NCI-H510A treated with DMSO at 0.1 percent for 48 hours (cell line): ENCODE data around the gene GNG13.

ENCODE experiments used
- DNase-seq: peaks from one replicate; lab custom pipeline; 2025; lab: John Stamatoyannopoulos, UW

The GNG13 gene

DNA sequence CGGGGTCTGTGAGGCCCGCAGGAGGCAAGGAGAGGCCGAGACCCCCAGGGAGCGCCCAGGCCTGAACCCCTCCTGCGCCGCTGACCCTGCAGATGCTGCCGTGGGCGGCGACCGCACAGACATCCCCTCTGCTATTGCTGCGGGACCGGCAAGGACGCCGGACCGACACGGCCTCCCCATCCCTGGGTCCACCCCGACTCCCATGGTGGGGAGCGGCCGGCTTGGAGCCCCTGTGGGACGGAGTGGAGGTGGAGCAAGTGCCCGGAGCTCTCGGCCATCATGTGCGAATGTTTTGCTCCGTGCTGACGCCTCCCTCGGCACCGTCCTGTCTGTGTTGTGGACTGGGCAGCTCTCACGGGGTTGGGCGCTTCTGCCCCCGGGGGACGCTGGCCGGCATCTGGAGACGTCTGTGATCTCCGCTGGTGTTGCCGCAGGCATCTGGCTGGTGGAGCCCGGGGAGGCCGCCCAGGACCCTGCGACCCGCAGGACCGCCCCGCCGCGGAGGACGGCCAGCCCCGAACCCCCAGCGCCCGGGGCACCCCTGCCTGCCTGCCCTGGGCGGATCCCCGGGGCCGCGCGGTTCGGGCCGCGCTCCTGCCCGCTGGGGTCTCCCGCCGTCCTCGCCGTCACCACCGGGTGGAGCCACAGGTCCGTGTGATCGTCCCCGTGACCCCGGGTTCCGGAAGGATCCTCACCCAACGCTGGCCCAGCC lies 12.8 kb upstream of the GNG13 start:
- DNase-seq: no peak

DNA sequence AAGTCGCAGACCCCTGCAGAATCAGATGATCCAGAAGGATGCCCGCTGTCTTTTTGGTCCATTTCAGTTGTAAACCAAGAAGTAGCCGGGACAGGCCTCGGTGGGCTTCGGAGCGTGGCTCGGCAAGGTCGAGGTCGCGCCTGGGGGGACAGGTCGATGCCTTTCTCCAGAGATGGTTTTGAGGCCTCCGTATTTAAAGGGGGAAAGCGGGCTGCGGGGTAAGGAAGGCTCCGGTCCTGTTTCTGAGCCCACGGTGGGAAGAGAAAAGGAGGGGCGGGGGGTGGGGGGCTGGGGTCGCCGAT lies 7.5 kb upstream of the GNG13 start:
- no peak for DNase-seq

GRCh38 chr16:807347-808084 lies 7.0 kb upstream of the GNG13 start:
- DNase-seq: peak; percentile 50

GRCh38 chr16:805474-805873 lies 4.9 kb upstream of the GNG13 start:
- no peak for DNase-seq

DNA sequence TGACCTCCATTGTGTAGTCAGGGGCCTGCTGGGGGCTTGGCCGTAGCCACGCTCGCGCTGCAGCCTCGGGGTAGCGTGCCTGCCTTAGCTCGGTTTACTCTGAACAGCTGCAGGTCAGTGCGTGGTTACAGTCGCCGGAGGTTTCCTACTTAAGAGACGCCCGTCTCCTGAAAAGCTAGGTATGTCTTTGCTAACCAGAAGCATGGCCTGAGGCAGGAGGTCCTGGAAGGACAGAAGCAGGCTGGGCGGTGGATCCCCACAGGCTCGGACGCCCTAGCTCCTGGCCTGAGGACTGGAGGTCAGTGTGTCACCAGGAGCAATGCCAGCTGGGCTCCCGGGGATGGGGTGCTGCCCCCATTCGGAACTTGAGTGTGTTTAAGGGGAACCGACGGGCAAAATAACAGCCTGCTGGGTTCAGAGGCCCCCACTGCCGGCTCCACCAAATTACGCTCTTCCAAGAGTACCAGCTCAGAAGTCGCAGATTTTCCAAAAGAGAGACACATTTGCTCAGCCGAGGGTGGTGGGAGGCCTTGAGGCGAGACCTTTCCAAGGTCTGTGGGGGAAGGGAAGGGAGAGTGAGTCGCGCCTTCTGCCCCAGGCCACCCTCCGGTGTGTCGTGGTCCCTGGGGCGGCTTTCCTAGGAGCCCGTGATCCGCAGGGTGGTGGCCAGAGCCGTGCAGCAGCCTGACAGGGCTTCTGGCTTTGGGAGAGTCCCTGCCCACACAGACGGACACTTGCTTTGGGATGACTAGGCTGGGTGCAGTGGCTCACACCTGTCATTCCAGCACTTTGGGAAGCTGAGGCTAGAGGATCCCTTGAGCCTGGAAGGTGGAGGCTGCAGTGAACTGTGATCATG lies 3.9 kb upstream of the GNG13 start:
- no peak for DNase-seq

- no peak for DNase-seq
Measured at GRCh38 chr16:803754-804080, 3.2 kb upstream of the GNG13 start.

DNA sequence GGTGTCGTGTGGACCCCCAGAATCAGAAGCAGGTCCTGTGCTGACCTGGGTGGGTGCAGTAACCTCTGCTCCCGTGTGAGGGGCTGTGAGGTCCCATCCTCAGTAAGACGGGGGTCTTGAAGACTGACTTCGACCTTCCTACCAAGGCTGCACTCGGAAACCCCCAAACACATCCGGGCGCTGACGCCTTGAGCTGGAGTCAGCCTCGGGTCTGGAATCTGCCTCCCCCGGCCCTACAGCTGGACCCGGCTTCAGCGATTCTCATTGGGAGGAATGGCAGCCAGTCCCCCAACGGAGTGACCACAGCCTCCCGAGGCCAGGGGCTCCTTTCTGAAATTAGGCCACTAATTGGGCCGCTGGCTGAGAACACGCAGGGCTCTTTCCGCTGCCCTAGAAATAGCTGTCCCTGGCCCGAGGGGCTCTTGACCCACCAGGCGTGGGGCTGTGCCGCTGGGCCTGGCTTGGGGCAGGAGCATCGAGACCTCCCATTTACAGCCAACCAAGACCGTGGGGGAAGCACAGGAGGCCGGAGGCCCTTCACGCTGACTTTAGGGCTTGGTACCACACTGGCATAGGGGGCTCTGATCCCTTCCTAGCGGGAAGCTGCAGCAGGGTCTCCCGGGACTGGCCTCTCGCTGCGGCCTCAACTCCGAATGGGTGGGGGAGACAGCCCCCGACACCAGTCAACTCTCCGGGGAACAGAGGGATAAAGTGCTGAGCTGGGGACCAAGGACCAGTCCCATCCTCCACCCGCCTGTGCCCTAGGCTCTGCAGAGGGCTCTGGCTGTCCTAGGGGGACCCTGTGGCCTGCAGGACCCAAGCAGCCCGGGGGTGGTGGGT lies 2.6 kb upstream of the GNG13 start:
- DNase-seq: no peak

GRCh38 chr16:802461-802860 lies 1.9 kb upstream of the GNG13 start:
- DNase-seq: no peak

GRCh38 chr16:801584-802363 lies 1.2 kb upstream of the GNG13 start:
- no peak for DNase-seq

- DNase-seq: no peak
Measured at GRCh38 chr16:800834-801511, 439 bp upstream of the GNG13 start.

DNA sequence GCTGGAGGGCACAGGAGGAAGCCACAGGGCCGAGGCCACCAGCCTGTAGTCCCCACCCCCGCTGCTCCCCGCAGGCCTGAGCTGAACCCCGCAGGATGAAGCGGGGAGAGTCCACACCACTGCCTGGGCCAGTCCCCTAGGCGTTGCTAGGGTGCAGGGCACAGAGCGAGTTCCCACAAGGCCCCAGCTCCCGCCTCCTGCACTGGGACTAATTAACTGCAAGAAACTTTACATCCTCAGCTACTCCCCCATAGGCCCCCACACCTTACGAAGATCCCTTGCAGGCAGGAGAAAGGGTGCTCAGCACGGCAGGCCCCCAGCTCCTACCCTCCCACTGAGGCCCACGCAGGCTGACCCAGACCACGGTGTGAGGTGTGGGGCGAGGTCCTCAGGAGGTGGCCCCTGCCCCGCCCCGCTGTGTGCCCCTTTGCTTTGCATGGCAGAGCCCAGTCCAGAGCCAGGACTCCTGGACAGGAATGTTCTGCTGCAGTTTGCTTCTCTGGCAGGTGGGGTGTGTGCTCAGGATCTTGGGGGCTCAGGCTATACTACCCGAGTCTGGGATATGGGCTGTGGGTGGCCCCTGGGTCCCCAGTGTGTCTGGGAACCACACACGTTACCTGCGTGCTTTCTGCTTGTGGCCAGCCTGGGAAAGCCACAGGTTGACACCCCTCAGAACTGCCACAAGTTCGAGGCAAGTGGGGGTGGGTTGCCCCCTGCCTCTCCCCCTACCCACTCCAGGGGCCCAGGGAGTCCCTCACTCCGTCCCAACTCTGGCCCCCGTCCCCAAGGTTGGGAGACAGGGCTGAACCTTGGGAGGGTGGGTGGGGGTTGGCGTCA lies 1.2 kb downstream of the GNG13 start:
- DNase-seq: no peak

- no peak for DNase-seq
Measured at GRCh38 chr16:798666-799065, 1.9 kb downstream of the GNG13 start.

DNA sequence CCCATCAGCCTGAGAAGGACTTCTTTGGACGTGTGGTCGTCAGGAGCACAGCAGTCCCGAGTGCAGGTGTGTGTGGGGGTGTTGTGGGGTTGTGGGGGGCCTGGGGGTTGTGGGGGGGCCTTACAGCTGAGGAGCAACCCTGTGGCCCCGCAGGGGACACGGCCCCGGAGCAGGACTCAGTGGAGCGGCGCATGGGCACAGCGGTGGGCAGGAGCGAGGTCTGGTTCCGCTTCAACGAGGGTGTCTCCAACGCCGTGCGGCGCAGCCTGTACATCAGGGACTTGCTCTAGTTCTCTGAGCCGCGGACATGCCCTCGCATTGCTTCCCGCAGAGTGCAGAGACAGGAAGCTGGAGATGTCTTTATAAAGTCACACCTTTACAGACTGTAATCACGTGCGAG lies 2.8 kb downstream of the GNG13 start:
- no peak for DNase-seq

GRCh38 chr16:797120-797420 lies 3.5 kb downstream of the GNG13 start:
- DNase-seq: no peak

DNA sequence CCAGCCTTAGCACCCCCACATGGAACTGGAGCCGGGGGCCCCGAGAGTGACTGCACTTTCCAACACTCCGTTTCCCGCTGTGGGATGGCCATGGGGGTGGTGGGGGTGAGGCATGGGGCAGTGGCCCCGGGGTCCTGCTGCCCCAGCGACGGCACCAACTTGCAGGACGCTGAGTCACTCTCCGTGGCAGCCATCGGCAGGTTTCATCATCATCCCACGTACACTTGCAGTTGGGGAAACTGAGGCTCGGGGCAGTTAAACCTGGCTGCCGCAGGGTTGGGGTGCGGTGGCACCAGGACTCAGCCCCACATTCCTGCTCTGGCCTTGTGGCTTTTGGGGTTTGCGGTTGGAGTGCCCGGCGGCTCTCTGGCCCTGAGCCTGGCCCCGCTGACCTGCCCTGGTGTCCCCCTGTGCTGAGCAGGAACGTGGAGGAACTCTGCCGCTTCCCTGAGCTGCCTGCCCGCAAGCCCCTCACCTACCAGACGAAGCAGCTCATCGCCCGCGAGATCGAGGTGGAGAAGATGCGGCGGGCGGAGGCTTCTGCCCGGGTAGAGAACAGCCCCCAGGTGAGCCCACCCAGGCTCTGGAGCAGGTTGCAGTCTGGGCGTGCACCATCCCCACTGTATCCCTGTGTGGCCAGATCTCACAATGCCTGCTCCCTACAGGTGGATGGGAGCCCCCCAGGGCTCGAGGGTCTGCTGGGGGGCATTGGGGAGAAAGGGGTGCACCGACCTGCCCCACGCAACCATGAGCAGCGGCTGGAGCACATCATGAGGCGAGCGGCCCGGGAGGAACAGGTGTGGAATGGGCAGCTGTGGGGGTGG lies 4.0 kb downstream of the GNG13 start:
- DNase-seq: no peak

DNA sequence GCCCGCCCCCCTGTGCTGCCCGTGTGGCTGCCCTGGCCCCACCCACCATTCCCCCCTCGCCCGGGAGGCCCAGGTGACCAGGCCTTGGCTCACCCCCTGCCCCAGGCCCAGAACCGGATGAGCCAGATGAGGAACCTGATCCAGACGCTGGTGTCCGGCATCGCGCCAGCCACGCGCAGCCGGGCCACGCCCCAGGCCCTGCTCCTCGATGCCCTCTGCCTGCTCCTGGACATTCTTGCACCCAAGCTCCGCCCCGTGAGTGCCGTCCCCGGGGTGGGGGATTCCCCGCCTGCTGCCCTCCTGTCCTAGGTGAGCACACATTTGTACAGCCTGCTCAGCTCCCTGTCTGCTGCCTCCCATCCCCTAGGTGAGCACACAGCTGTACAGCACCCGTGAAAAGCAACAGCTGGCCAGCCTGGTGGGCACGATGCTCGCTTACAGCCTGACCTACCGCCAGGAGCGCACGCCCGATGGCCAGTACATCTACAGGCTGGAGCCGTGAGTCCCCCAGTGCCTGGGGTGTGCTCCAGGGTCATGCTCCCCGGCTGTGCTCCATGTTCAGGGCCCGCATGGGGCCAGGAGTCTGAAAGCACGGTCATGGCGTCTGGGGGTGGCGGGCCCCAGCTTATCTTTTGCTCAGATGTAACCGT lies 4.8 kb downstream of the GNG13 start:
- DNase-seq: no peak

GRCh38 chr16:794853-795466 lies 5.6 kb downstream of the GNG13 start:
- DNase-seq: no peak

- DNase-seq: no peak
Measured at GRCh38 chr16:794091-794822, 6.3 kb downstream of the GNG13 start.
